GM21576 (cell line): ENCODE data around the gene CHKA.

Experiments
- ATAC-seq: cut with Tn5 transposase; IDR thresholded peaks from one replicate; pipeline ENCODE4 v1.9.1; 2021; ENCODE audit warnings: mild to moderate bottlenecking, moderate library complexity; ENCODE audit not compliant: unreplicated experiment

CHKA gene

GRCh38 chr11:68074584-68075352, 46.4 kb downstream of the CHKA start:
- no peak for ATAC-seq

- ATAC-seq, result no peak
Measured at GRCh38 chr11:68071281-68072048, 49.7 kb downstream of the CHKA start.

- ATAC-seq, result no peak
Measured at GRCh38 chr11:68067991-68068390, 53.2 kb downstream of the CHKA start.

GRCh38 chr11:68066742-68067141, 54.4 kb downstream of the CHKA start:
- no peak for ATAC-seq

GRCh38 chr11:68065841-68066240, 55.3 kb downstream of the CHKA start:
- ATAC-seq, result no peak

GRCh38 chr11:68064926-68065325, 56.3 kb downstream of the CHKA start:
- ATAC-seq, result no peak

- no peak for ATAC-seq
Measured at GRCh38 chr11:68061508-68061907, 59.7 kb downstream of the CHKA start.

GRCh38 chr11:68057807-68058206, 63.4 kb downstream of the CHKA start:
- no peak for ATAC-seq

- no peak for ATAC-seq
Measured at GRCh38 chr11:68056317-68057285, 64.6 kb downstream of the CHKA start.

- ATAC-seq, result no peak
Measured at GRCh38 chr11:68053981-68054812, 67.0 kb downstream of the CHKA start.

- ATAC-seq, result no peak
Measured at GRCh38 chr11:68053117-68053516, 68.1 kb downstream of the CHKA start.

- ATAC-seq, result no peak
Measured at GRCh38 chr11:68052137-68052873, 68.9 kb downstream of the CHKA start.

GRCh38 chr11:68051191-68052136, 69.7 kb downstream of the CHKA start:
- no peak for ATAC-seq

GRCh38 chr11:68050371-68050841, 70.8 kb downstream of the CHKA start:
- no peak for ATAC-seq

GRCh38 chr11:68049509-68050370, 71.4 kb downstream of the CHKA start:
- no peak for ATAC-seq

GRCh38 chr11:68048681-68049508, 72.3 kb downstream of the CHKA start:
- ATAC-seq, result no peak
